GM12892 (cell line): ENCODE results near the gene SYNCRIP.

Source experiments
- POLR2A ChIP-seq: IDR thresholded peaks from 2 replicates; pipeline ENCODE4 v1.6.1; 2011; ENCODE audit warnings: low read depth, low read length, control low read depth
- TAF1 ChIP-seq: IDR thresholded peaks from 2 replicates; pipeline ENCODE4 v1.6.1; 2011; ENCODE audit warnings: low read depth, mild to moderate bottlenecking, control low read depth, low read length, borderline replicate concordance

- TF ChIP-seq POLR2A (no peak), TAF1 (no peak)
Measured at GRCh38 chr6:85632164-85632942, 10.3 kb downstream of the SYNCRIP start.
